Panc1 (cell line): ENCODE measurements around the gene ALDOC.

ENCODE experiments used
- POLR2AphosphoS5 ChIP-seq: IDR thresholded peaks from 2 replicates; pipeline ENCODE4 v1.6.1; 2012; ENCODE audit warnings: mild to moderate bottlenecking, low read depth, low read length, moderate library complexity
- SIN3A ChIP-seq: IDR thresholded peaks from 2 replicates; pipeline ENCODE4 v1.6.1; 2012; ENCODE audit warnings: low read depth, mild to moderate bottlenecking, low read length, moderate library complexity, borderline replicate concordance; ENCODE audit not compliant: insufficient read depth
- TF ChIP-seq, protein P1 (sequence below): fragments of 450-650 bp; IDR thresholded peaks from 2 replicates; pipeline ENCODE4 v1.5.1; 2017; ENCODE audit warnings: mild to moderate bottlenecking

DNA sequence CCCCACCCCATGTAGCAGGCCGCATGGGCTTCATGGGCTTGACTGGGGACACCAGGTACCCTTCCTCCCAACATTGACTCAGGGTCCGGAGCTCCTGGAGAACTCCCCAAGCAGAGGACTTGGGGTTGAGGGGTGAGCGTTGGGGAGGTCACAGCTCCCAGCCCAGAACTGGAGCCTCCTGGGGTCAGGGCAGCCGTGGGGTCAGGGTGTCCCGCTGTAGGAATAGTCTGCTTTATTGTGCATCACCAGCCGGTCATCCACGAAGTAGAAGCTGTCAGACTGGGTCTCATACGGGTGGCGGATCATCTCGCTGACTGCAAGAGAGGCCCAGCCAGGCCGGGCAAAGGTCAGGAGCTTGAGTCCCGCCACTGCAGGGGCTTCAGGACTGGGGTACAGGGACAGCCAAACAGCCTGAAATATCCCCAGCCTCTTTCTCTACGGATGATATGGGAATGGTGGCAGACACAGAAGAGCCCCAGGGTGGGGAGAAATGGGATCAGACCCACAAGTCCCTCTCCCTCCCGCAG is 29.5 kb downstream of the ALDOC start:
- TF ChIP-seq SIN3A, result no peak
- TF ChIP-seq POLR2AphosphoS5, result no peak
- TF ChIP-seq, protein P1, sequence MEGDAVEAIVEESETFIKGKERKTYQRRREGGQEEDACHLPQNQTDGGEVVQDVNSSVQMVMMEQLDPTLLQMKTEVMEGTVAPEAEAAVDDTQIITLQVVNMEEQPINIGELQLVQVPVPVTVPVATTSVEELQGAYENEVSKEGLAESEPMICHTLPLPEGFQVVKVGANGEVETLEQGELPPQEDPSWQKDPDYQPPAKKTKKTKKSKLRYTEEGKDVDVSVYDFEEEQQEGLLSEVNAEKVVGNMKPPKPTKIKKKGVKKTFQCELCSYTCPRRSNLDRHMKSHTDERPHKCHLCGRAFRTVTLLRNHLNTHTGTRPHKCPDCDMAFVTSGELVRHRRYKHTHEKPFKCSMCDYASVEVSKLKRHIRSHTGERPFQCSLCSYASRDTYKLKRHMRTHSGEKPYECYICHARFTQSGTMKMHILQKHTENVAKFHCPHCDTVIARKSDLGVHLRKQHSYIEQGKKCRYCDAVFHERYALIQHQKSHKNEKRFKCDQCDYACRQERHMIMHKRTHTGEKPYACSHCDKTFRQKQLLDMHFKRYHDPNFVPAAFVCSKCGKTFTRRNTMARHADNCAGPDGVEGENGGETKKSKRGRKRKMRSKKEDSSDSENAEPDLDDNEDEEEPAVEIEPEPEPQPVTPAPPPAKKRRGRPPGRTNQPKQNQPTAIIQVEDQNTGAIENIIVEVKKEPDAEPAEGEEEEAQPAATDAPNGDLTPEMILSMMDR, result no peak
